D341Med (cell line): ENCODE measurements around the gene SPATS2.
"Not testable (repeated sequence)": the region's sequence is repeated elsewhere in the genome, so short reads cannot be mapped to it uniquely, and the experiment has no call there.

ENCODE experiments used
- DNase-seq: peaks from one replicate; pipeline ENCODE4 v3.0.0; 2012; ENCODE audit warnings: low spot score

The SPATS2 gene

GRCh38 chr12:49352351-49352750, 14.9 kb upstream of the SPATS2 start:
- no peak for DNase-seq

- DNase-seq: no peak
Observed at GRCh38 chr12:49355913-49356312, 11.3 kb upstream of the SPATS2 start.

GRCh38 chr12:49357103-49357678, 10.1 kb upstream of the SPATS2 start:
- DNase-seq: no peak

- DNase-seq: peak; percentile 79
Observed at GRCh38 chr12:49358483-49359141, 8.7 kb upstream of the SPATS2 start.

- DNase-seq: no peak
Observed at GRCh38 chr12:49359671-49360070, 7.6 kb upstream of the SPATS2 start.

GRCh38 chr12:49362077-49362476, 5.2 kb upstream of the SPATS2 start:
- DNase-seq: no peak

- no peak for DNase-seq
Observed at GRCh38 chr12:49364989-49365388, 2.3 kb upstream of the SPATS2 start.

GRCh38 chr12:49365542-49365941, 1.7 kb upstream of the SPATS2 start:
- no peak for DNase-seq

GRCh38 chr12:49366096-49366651, 1.1 kb upstream of the SPATS2 start:
- no peak for DNase-seq

GRCh38 chr12:49366652-49367380, 446 bp upstream of the SPATS2 start:
- DNase-seq: peak; percentile 98

GRCh38 chr12:49368240-49368600, 958 bp downstream of the SPATS2 start:
- no peak for DNase-seq

GRCh38 chr12:49369411-49370145, 2.3 kb downstream of the SPATS2 start:
- peak; percentile 56 for DNase-seq

- DNase-seq: no peak
Observed at GRCh38 chr12:49370539-49370938, 3.3 kb downstream of the SPATS2 start.

- DNase-seq: no peak
Observed at GRCh38 chr12:49375406-49375805, 8.1 kb downstream of the SPATS2 start.

- DNase-seq: no peak
Observed at GRCh38 chr12:49377386-49377785, 10.1 kb downstream of the SPATS2 start.

GRCh38 chr12:49380184-49380583, 12.9 kb downstream of the SPATS2 start:
- DNase-seq: not testable (repeated sequence)

GRCh38 chr12:49388682-49389386, 21.6 kb downstream of the SPATS2 start:
- DNase-seq: no peak

GRCh38 chr12:49389387-49389703, 22.1 kb downstream of the SPATS2 start:
- DNase-seq: no peak

- DNase-seq: no peak
Observed at GRCh38 chr12:49397000-49397399, 29.7 kb downstream of the SPATS2 start.

- DNase-seq: no peak
Observed at GRCh38 chr12:49400304-49400703, 33.0 kb downstream of the SPATS2 start.

- no peak for DNase-seq
Observed at GRCh38 chr12:49403971-49404450, 36.7 kb downstream of the SPATS2 start.

- no peak for DNase-seq
Observed at GRCh38 chr12:49404956-49405355, 37.7 kb downstream of the SPATS2 start.
